Measurements from ENCODE around the gene PRAF2.

PRAF2 gene

DNA sequence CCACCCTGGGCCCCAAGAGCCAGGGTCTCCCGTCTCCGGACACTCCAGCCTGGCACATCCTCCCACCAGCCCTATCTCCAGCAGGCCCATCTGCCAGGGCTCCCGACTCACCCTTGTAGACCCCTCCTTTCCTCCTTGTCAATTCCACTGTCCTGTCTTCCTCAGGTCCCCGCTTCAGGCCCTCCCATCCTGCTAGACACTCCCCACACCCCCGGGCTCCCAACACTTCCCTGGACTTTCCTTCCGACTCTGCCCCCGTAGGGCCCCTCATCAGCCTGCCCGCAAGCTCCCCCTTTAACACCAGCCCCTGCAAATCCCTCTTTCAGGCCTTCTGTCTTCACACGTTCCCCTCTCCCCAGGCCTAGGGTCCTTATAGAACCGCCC lies 1.1 kb downstream of the PRAF2 start:
- TF ChIP-seq, protein P1, sequence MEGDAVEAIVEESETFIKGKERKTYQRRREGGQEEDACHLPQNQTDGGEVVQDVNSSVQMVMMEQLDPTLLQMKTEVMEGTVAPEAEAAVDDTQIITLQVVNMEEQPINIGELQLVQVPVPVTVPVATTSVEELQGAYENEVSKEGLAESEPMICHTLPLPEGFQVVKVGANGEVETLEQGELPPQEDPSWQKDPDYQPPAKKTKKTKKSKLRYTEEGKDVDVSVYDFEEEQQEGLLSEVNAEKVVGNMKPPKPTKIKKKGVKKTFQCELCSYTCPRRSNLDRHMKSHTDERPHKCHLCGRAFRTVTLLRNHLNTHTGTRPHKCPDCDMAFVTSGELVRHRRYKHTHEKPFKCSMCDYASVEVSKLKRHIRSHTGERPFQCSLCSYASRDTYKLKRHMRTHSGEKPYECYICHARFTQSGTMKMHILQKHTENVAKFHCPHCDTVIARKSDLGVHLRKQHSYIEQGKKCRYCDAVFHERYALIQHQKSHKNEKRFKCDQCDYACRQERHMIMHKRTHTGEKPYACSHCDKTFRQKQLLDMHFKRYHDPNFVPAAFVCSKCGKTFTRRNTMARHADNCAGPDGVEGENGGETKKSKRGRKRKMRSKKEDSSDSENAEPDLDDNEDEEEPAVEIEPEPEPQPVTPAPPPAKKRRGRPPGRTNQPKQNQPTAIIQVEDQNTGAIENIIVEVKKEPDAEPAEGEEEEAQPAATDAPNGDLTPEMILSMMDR (IDR thresholded peaks at IDR 0.05; ENCODE audit: low read length) = no peak
- TF ChIP-seq EZH2 (optimal IDR thresholded peaks at IDR 0.05; ENCODE audit: low read depth, low read length) (no peak), EZH2phosphoT487 (IDR thresholded peaks at IDR 0.05; ENCODE audit: low read length) (no peak)
- no peaks in the 10 kb centered on the region for H4K20me1 ChIP-seq (ENCODE audit: insufficient read depth, low read length)
- H3F3A ChIP-seq (ENCODE audit: insufficient read depth, low read length) = no peaks in the 10 kb centered on the region
- H3K36me3 ChIP-seq (replicated peaks; ENCODE audit: insufficient read depth, low read length) = no peaks in the 10 kb centered on the region
- no peak overlapping the region for H2AFZ ChIP-seq (ENCODE audit: low read length)
- H3K9ac ChIP-seq (ENCODE audit: low read length) = no peak overlapping the region
- no peaks in the 10 kb centered on the region for H3K9me3 ChIP-seq (replicated peaks; ENCODE audit: insufficient read depth, low read length)
- no peak overlapping the region for H3K27ac ChIP-seq (ENCODE audit: low read length)
- no peak overlapping the region for H3K4me2 ChIP-seq (ENCODE audit: low read depth, low read length)
- H3K27me3 ChIP-seq (replicated peaks; ENCODE audit: insufficient read depth, low read length) = no peaks in the 10 kb centered on the region
- H3K9me2 ChIP-seq (replicated peaks; ENCODE audit: insufficient read depth, low read length) = no peaks in the 10 kb centered on the region
- no peaks in the 10 kb centered on the region for H3K79me2 ChIP-seq (ENCODE audit: low read length)
- no peak for DNase-seq
- H3K4me3 ChIP-seq (ENCODE audit: low read length) = no peak overlapping the region
- H3K4me1 ChIP-seq (ENCODE audit: low read length) = no peaks in the 10 kb centered on the region

DNA sequence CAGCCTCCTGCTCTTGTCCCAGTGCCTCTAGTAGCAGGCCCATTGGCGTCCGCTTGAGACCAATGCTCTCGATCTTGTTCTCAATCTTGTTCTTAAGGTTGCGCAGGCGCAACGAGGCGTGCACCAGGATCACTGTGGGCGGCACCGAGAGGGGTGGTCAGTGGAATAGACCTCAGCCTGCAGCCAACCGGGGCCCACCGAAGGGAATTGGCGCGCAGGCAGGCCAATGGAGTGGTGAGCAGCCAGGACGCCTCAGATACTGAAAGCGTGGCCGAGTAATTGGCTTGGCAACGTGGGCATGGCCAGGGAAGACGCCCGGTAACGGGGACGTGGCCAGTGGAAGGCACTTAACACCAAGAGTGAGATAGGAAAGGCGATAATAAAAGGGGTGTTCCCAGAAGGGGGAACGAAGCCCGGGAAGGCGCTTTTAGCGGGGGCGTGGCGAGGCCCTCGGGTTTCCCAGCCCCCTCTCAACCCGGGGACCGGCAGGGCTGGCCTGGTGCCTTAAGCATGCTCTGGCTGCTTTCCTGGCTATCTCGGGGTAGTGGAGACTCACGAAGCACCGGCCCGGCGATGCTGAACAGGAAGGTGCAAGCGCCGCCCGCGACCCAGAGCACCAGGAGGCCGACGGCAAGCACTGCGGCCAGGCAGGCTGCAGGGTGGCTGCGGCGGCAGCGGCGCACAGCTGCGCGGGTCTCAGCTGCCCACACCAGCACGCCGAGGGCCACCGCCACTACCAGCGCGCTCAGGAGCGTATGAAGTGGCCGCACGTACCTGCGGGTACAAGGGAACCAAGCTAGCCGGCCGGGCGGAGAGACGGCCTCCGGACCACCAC lies 1.7 kb downstream of the PRAF2 start:
- Histone ChIP-seq H3K4me1 (ENCODE audit: low read length) (no peaks in the 10 kb centered on the region), H3F3A (ENCODE audit: insufficient read depth, low read length) (no peaks in the 10 kb centered on the region), H3K27me3 (replicated peaks; ENCODE audit: insufficient read depth, low read length) (no peaks in the 10 kb centered on the region), H4K20me1 (ENCODE audit: insufficient read depth, low read length) (no peaks in the 10 kb centered on the region), H3K9ac (ENCODE audit: low read length) (no peak overlapping the region), H3K36me3 (replicated peaks; ENCODE audit: insufficient read depth, low read length) (no peaks in the 10 kb centered on the region), H3K9me2 (replicated peaks; ENCODE audit: insufficient read depth, low read length) (no peaks in the 10 kb centered on the region), H3K4me2 (ENCODE audit: low read depth, low read length) (no peak overlapping the region), H3K27ac (ENCODE audit: low read length) (no peak overlapping the region), H3K79me2 (ENCODE audit: low read length) (no peaks in the 10 kb centered on the region), H3K9me3 (replicated peaks; ENCODE audit: insufficient read depth, low read length) (no peaks in the 10 kb centered on the region), H2AFZ (ENCODE audit: low read length) (no peak overlapping the region), H3K4me3 (ENCODE audit: low read length) (no peak overlapping the region)
- no peak for DNase-seq
- TF ChIP-seq EZH2phosphoT487 (IDR thresholded peaks at IDR 0.05; ENCODE audit: low read length) = no peak
- TF ChIP-seq, protein P1 (IDR thresholded peaks at IDR 0.05; ENCODE audit: low read length) = no peak
- TF ChIP-seq EZH2 (optimal IDR thresholded peaks at IDR 0.05; ENCODE audit: low read depth, low read length) = no peak

DNA sequence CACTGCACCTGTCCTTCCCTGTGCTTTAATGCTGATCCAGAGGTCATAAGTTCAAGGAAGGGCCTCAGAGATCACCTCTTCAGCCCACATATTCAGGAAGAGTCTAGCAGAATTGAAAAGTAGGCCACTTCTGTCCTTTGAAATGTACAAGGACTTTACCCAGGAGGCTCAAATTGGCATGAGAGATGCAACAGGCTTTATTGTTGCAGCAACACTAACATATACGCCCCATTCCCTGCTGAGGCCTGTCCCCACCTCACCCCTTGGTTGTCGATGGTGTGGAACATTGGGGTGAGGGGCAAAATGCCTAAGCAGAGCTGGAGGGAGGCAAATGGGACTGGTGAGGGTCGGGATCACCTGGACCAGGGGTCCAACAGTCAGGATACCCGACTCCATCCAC lies 2.8 kb downstream of the PRAF2 start:
- Histone ChIP-seq H3K79me2 (ENCODE audit: low read length) (no peaks in the 10 kb centered on the region), H2AFZ (ENCODE audit: low read length) (no peak overlapping the region), H3F3A (ENCODE audit: insufficient read depth, low read length) (no peaks in the 10 kb centered on the region), H3K9ac (ENCODE audit: low read length) (no peak overlapping the region), H3K4me1 (ENCODE audit: low read length) (no peaks in the 10 kb centered on the region), H3K4me2 (ENCODE audit: low read depth, low read length) (no peak overlapping the region), H3K4me3 (ENCODE audit: low read length) (no peak overlapping the region), H3K9me2 (replicated peaks; ENCODE audit: insufficient read depth, low read length) (no peaks in the 10 kb centered on the region), H3K9me3 (replicated peaks; ENCODE audit: insufficient read depth, low read length) (no peaks in the 10 kb centered on the region), H4K20me1 (ENCODE audit: insufficient read depth, low read length) (no peaks in the 10 kb centered on the region), H3K36me3 (replicated peaks; ENCODE audit: insufficient read depth, low read length) (no peaks in the 10 kb centered on the region), H3K27ac (ENCODE audit: low read length) (no peak overlapping the region), H3K27me3 (replicated peaks; ENCODE audit: insufficient read depth, low read length) (no peaks in the 10 kb centered on the region)
- DNase-seq = no peak
- TF ChIP-seq EZH2 (optimal IDR thresholded peaks at IDR 0.05; ENCODE audit: low read depth, low read length) (no peak), EZH2phosphoT487 (IDR thresholded peaks at IDR 0.05; ENCODE audit: low read length) (no peak)
- TF ChIP-seq, protein P1 (IDR thresholded peaks at IDR 0.05; ENCODE audit: low read length) = no peak
